ENCODE data around the gene BMAL1.

The BMAL1 gene

GRCh38 chr11:13318498-13319295 lies 41.1 kb downstream of the BMAL1 start:
- no peak for DNase-seq

- DNase-seq, result no peak
These were observed 43.1 kb downstream of the BMAL1 start for GRCh38 chr11:13320688-13321087.

- no peak for DNase-seq
These were observed 43.8 kb downstream of the BMAL1 start for GRCh38 chr11:13321431-13321830.

- no peak for DNase-seq
These were observed 46.6 kb downstream of the BMAL1 start for GRCh38 chr11:13324141-13324540.

GRCh38 chr11:13324709-13325108 lies 47.1 kb downstream of the BMAL1 start:
- no peak for DNase-seq

GRCh38 chr11:13327421-13327820 lies 49.8 kb downstream of the BMAL1 start:
- DNase-seq, result no peak

- DNase-seq, result no peak
These were observed 50.7 kb downstream of the BMAL1 start for GRCh38 chr11:13328286-13328685.

- no peak for DNase-seq
These were observed 52.2 kb downstream of the BMAL1 start for GRCh38 chr11:13329670-13330356.

- DNase-seq, result no peak
These were observed 54.5 kb downstream of the BMAL1 start for GRCh38 chr11:13332124-13332523.

GRCh38 chr11:13333456-13333957 lies 55.9 kb downstream of the BMAL1 start:
- DNase-seq, result no peak

GRCh38 chr11:13334034-13334786 lies 56.6 kb downstream of the BMAL1 start:
- DNase-seq, result no peak

GRCh38 chr11:13335319-13335718 lies 57.7 kb downstream of the BMAL1 start:
- peak; percentile 45 to 70 for DNase-seq

GRCh38 chr11:13336246-13336878 lies 58.8 kb downstream of the BMAL1 start:
- no peak for DNase-seq

GRCh38 chr11:13338019-13338426 lies 60.4 kb downstream of the BMAL1 start:
- peak in 1 of 2 experiments; percentile 36 for DNase-seq

- no peak for DNase-seq
These were observed 61.0 kb downstream of the BMAL1 start for GRCh38 chr11:13338427-13339069.

GRCh38 chr11:13339195-13340153 lies 61.9 kb downstream of the BMAL1 start:
- DNase-seq, result peak; percentile 19 to 54

- DNase-seq, result no peak
These were observed 63.4 kb downstream of the BMAL1 start for GRCh38 chr11:13341026-13341425.

- no peak for DNase-seq
These were observed 65.5 kb downstream of the BMAL1 start for GRCh38 chr11:13343067-13343466.

GRCh38 chr11:13343931-13344717 lies 66.5 kb downstream of the BMAL1 start:
- peak in 1 of 2 experiments; percentile 67 for DNase-seq

- no peak for DNase-seq
These were observed 67.2 kb downstream of the BMAL1 start for GRCh38 chr11:13344818-13345217.
